ENCODE results near the gene COMMD9.

The COMMD9 gene

DNA sequence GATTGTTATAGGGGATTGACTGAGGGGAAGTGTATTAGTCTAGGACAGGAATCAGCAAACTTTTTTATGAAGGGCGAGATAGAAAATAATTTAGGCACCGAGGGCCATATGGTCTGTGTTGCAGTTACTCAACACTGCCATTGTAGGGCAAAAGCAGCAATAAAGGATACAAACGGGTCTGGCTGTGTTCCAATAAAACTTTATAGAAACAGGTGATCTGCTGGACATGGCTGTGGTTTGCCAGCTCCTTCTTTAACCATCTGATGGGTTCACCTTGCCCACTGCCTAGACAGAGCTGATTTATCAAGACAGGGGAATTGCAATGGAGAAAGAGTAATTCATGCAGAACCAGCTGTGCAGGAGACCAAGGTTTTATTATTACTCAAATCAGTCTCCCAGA, 26.8 kb upstream of the COMMD9 start:
- Histone ChIP-seq H3K4me2 (ENCODE audit: low read length) (no peak overlapping the region), H3K79me2 (no peaks in the 10 kb centered on the region), H3K36me3 (ENCODE audit: control insufficient read depth, insufficient read depth, low read length) (no peaks in the 10 kb centered on the region), H2AFZ (no peak overlapping the region), H3K4me3 (ENCODE audit: low read depth, low read length) (no peak overlapping the region), H3K27me3 (ENCODE audit: control insufficient read depth, insufficient read depth, low read length) (no peaks in the 10 kb centered on the region), H3K9me3 (ENCODE audit: control insufficient read depth, low read length) (no peaks in the 10 kb centered on the region), H3K27ac (no peak overlapping the region), H3K9ac (no peak overlapping the region), H3K4me1 (no peaks in the 10 kb centered on the region)
- TF ChIP-seq, protein P1, sequence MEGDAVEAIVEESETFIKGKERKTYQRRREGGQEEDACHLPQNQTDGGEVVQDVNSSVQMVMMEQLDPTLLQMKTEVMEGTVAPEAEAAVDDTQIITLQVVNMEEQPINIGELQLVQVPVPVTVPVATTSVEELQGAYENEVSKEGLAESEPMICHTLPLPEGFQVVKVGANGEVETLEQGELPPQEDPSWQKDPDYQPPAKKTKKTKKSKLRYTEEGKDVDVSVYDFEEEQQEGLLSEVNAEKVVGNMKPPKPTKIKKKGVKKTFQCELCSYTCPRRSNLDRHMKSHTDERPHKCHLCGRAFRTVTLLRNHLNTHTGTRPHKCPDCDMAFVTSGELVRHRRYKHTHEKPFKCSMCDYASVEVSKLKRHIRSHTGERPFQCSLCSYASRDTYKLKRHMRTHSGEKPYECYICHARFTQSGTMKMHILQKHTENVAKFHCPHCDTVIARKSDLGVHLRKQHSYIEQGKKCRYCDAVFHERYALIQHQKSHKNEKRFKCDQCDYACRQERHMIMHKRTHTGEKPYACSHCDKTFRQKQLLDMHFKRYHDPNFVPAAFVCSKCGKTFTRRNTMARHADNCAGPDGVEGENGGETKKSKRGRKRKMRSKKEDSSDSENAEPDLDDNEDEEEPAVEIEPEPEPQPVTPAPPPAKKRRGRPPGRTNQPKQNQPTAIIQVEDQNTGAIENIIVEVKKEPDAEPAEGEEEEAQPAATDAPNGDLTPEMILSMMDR (IDR thresholded peaks at IDR 0.05), result no peak

DNA sequence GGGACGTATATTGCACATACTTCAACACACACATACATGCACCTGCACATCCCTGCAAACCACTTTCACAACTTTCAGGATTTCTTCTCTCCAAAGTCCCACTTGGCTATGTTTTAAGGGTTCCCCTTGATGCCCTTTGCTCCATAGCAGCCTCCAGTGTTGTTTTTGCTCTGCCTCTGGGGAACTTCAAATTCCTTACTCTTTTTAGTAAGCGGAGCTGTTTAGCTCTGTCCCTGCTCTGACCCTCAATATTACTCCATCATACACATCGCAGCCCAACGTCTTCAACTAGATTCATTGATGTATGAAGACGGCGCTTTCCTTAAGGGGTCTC, 25.2 kb upstream of the COMMD9 start:
- TF ChIP-seq, protein P1 (IDR thresholded peaks at IDR 0.05), result no peak
- H3K27ac ChIP-seq, result no peak overlapping the region
- no peaks in the 10 kb centered on the region for H3K79me2 ChIP-seq
- H3K4me3 ChIP-seq (ENCODE audit: low read depth, low read length), result no peak overlapping the region
- H3K36me3 ChIP-seq (ENCODE audit: control insufficient read depth, insufficient read depth, low read length), result no peaks in the 10 kb centered on the region
- no peaks in the 10 kb centered on the region for H3K27me3 ChIP-seq (ENCODE audit: control insufficient read depth, insufficient read depth, low read length)
- H3K9ac ChIP-seq, result no peak overlapping the region
- no peak overlapping the region for H3K4me2 ChIP-seq (ENCODE audit: low read length)
- H3K4me1 ChIP-seq, result no peaks in the 10 kb centered on the region
- H3K9me3 ChIP-seq (ENCODE audit: control insufficient read depth, low read length), result no peaks in the 10 kb centered on the region
- no peak overlapping the region for H2AFZ ChIP-seq

DNA sequence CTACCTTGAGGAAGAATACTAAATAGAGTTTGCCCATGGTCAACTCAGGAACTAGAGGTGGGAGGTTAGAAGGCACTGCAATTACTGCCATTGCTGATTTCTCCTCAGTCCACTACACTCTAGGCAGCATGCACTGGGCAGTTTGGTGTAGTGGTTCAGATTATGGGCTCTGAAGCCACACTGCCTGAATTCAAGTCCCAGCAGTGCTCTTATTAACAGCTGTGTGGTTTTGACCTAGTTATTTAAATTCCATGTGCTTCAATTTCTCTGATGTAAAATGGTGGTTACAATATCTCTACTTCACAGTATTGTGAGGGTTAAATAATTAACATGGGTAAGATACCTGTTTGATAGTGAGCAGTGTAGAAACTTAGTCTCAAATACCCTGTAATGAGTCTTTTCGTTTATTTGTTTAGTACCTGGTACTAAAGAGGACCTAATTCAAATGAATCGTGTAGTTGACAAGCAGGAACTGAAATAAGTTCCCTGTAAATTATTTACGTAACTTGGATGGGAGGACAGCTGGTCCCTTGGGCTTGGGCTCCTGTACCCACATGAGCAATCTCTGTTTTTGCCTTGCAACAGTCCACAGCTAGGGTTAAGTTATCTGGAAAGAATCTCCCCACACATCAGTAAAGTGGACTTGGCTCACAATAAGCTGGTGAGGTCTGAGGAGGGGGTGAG, 24.7 kb upstream of the COMMD9 start:
- H3K4me3 ChIP-seq (ENCODE audit: low read depth, low read length), result no peak overlapping the region
- TF ChIP-seq, protein P1 (IDR thresholded peaks at IDR 0.05), result no peak
- no peak overlapping the region for H2AFZ ChIP-seq
- no peaks in the 10 kb centered on the region for H3K79me2 ChIP-seq
- no peaks in the 10 kb centered on the region for H3K9me3 ChIP-seq (ENCODE audit: control insufficient read depth, low read length)
- H3K4me1 ChIP-seq, result no peaks in the 10 kb centered on the region
- H3K4me2 ChIP-seq (ENCODE audit: low read length), result no peak overlapping the region
- no peaks in the 10 kb centered on the region for H3K36me3 ChIP-seq (ENCODE audit: control insufficient read depth, insufficient read depth, low read length)
- H3K27me3 ChIP-seq (ENCODE audit: control insufficient read depth, insufficient read depth, low read length), result no peaks in the 10 kb centered on the region
- H3K27ac ChIP-seq, result no peak overlapping the region
- H3K9ac ChIP-seq, result no peak overlapping the region

DNA sequence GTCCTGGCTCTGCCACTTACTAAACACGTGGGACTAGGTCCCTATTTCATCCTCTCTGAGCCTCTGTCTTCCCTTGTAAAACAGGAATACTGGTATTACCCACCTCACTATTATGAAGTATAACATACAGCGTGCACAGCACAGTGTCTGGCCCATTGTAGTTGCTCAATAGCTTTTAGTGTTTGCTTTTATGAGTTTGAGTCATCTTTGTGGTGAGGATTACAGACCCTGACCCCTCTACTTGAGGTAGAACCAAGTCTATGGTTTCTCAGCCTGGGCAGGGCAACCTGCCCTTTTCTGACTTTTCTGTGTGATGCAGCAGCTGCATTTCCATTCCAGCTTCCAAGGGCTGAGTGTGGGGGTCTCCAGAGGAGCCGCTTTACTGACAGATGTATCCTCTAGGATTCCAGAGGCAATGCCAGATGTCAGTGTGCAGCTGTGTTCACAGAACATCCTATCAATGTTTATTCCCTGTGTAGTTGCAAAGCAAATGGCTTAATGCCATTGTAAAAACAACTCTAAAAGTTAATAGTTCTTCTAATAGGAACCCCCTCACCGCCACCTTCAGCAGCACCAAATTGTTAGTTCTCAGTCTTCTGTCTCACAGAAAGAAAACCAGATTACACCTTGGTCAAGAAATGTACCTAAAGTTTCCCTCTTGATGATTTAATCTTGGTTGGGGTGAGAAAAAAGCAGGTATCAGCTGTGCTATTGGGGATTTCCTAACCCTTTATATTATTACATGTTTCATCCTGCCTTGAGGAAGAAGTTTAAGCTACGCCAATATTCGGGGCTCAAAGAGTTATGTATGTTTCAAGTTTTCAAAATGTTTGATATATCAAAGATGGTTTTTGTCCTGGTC, 23.6 kb upstream of the COMMD9 start:
- H3K27me3 ChIP-seq (ENCODE audit: control insufficient read depth, insufficient read depth, low read length), result no peaks in the 10 kb centered on the region
- TF ChIP-seq, protein P1 (IDR thresholded peaks at IDR 0.05), result no peak
- H3K4me1 ChIP-seq, result no peaks in the 10 kb centered on the region
- H3K9ac ChIP-seq, result no peak overlapping the region
- no peak overlapping the region for H3K4me3 ChIP-seq (ENCODE audit: low read depth, low read length)
- H3K79me2 ChIP-seq, result no peaks in the 10 kb centered on the region
- H2AFZ ChIP-seq, result no peak overlapping the region
- H3K9me3 ChIP-seq (ENCODE audit: control insufficient read depth, low read length), result no peaks in the 10 kb centered on the region
- H3K36me3 ChIP-seq (ENCODE audit: control insufficient read depth, insufficient read depth, low read length), result no peaks in the 10 kb centered on the region
- H3K27ac ChIP-seq, result no peak overlapping the region
- no peak overlapping the region for H3K4me2 ChIP-seq (ENCODE audit: low read length)

Data from parathyroid adenoma (tissue), 2 donors.